ENCODE measurements around the gene CDK5RAP2.

DNA sequence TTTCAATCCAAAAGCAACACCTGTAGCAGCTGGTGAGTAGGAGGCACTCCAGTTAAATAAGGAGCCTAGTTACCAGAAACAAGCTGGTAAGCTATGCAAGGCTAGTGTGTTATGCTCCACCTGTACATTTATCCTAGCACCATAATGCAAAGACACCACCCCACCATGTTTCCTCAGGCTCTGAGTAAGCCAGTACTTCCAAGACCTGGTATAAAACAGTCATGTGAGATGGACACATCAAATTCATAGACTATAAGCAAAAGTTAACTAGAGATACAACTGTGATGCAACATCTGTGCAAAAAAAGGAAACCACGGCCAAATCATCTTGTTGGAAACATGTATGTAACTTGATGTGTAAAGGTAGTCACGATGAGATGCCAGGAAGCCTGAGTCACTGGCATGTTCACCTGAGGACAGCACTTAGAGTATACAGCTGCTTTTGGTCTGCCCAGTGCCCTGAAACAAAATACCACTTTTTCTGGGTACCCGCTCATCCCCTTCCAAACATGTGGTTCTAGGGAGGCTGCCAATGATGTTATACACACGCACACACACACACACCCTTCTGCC lies 66.1 kb downstream of the CDK5RAP2 start:
- TF ChIP-seq EZH2 (IDR thresholded peaks at IDR 0.05; ENCODE audit: low read length, missing control alignments), result no peak
- TF ChIP-seq, protein P1, sequence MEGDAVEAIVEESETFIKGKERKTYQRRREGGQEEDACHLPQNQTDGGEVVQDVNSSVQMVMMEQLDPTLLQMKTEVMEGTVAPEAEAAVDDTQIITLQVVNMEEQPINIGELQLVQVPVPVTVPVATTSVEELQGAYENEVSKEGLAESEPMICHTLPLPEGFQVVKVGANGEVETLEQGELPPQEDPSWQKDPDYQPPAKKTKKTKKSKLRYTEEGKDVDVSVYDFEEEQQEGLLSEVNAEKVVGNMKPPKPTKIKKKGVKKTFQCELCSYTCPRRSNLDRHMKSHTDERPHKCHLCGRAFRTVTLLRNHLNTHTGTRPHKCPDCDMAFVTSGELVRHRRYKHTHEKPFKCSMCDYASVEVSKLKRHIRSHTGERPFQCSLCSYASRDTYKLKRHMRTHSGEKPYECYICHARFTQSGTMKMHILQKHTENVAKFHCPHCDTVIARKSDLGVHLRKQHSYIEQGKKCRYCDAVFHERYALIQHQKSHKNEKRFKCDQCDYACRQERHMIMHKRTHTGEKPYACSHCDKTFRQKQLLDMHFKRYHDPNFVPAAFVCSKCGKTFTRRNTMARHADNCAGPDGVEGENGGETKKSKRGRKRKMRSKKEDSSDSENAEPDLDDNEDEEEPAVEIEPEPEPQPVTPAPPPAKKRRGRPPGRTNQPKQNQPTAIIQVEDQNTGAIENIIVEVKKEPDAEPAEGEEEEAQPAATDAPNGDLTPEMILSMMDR (conservative IDR thresholded peaks at IDR 0.05 in 1 of 2, IDR thresholded peaks at IDR 0.05 in 1 of 2; ENCODE audit: low read depth in 1 of 2, low read length in 2 of 2), result no peak

Measured in fibroblast of lung (primary cell).